SK-N-MC (cell line): ENCODE measurements around the gene PTRHD1.

ENCODE experiments used
- EZH2 ChIP-seq: fragments of 200-600 bp; sonication (generic); IDR thresholded peaks from one replicate; pipeline ENCODE4 v1.6.1; 2017; ENCODE audit warnings: antibody characterized with exemption
- FOXP2 ChIP-seq: optimal IDR thresholded peaks from 2 replicates; pipeline ENCODE3; 2011; ENCODE audit warnings: mild to moderate bottlenecking, moderate library complexity; ENCODE audit not compliant: insufficient read depth; ENCODE audit errors: extremely low read length, control extremely low read depth
- POLR2AphosphoS5 ChIP-seq: IDR thresholded peaks from 2 replicates; pipeline ENCODE4 v1.6.1; 2012; ENCODE audit warnings: mild to moderate bottlenecking, low read depth, low read length, borderline replicate concordance

DNA sequence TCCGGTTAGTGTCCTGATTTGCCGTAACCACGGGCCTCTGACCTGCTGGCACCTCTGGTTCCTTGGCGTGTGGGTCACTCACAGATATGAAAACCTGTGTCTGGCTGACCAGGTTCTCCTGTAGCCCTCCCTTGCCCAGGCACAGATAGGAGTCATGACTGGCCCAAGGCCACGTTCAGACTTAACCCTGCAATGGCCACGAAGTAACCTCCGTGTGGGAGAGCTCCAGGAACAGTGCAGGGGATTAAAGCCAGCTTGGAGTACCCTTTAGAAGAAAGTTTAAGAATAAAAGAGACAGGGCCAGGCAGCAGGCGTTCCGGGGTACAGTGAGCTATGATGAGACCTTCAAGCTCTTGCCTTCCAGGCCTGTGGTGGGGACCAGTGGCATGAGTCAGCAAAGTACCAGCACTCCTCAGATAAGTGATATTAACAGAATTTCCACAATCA, 25.6 kb upstream of the PTRHD1 start:
- TF ChIP-seq EZH2 (no peak), POLR2AphosphoS5 (no peak), FOXP2 (no peak)
